ENCODE measurements around the gene GLP2R. TPM values are rescaled to one million over a fixed set of nuclear protein-coding genes. Genes with fewer than 3 reads are reported as not detected.

GLP2R gene
- total and polyA plus RNA-seq, 11 donors, result 0.05 to 0.91 (median 0.15) TPM; not detected in 3

DNA sequence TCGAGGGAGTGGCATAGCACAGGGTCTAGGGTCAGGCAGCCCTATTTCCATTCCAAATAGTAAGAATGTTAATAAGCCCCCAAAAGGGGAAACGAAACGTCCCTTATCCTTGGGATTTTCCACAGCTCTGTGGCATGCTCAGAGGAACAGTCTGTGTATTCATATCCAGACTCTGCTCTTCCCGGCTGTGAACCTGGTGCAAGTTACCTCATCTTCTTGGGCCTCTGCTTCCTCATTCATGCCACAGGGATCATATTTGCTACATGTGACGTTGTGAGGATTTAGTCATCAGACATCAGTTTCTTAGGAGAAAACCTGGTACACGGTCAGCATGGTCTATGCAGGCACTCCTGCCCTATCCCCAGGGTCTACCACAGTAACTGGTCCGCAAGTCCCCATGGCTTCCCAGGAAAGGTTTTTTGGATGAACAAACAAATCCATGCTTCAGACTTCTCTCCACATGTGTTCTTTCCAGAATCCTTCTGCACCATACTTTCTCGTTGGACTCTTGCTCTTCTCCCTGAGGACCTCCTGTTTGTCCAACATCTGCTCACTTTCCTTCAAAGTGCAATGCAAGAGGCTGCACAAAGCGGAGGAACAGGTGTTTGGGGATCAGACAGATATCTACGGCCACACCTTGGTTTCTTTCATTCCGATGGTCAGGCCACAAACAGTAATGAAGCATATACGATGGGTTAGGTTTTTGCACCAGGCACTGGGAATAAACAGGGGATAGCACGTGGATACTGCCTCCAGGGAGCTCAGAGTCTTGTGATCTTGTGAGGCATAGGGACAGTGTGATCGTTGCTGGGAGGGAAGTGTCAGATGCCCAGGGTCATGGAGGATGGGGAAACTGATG, 17.7 kb downstream of the GLP2R start:
- DNase-seq (no peak), ATAC-seq (peak in 1 of 4 donors; percentile 28)
- H3K4me1 ChIP-seq, result peaks cover 0 to 26% (median 13%) of the 10 kb centered on the region in 12 donors
- H3K27me3 ChIP-seq, result no peaks in the 10 kb centered on the region
- intact Hi-C loops (cut with DNase I), result no loop called here
- peak overlapping the region in 2 of 12 donors; percentile 67 to 87 for H3K27ac ChIP-seq
- H3K36me3 ChIP-seq, result no peaks in the 10 kb centered on the region
- TF ChIP-seq, protein P1, sequence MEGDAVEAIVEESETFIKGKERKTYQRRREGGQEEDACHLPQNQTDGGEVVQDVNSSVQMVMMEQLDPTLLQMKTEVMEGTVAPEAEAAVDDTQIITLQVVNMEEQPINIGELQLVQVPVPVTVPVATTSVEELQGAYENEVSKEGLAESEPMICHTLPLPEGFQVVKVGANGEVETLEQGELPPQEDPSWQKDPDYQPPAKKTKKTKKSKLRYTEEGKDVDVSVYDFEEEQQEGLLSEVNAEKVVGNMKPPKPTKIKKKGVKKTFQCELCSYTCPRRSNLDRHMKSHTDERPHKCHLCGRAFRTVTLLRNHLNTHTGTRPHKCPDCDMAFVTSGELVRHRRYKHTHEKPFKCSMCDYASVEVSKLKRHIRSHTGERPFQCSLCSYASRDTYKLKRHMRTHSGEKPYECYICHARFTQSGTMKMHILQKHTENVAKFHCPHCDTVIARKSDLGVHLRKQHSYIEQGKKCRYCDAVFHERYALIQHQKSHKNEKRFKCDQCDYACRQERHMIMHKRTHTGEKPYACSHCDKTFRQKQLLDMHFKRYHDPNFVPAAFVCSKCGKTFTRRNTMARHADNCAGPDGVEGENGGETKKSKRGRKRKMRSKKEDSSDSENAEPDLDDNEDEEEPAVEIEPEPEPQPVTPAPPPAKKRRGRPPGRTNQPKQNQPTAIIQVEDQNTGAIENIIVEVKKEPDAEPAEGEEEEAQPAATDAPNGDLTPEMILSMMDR (IDR thresholded peaks at IDR 0.05), result no peak
- TF ChIP-seq POLR2A (IDR thresholded peaks at IDR 0.05), result no peak
- 75 to 83% (median 81%) methylated on average over 14 of the region's 14 CpGs for WGBS, 4 donors
- H3K9me3 ChIP-seq, result no peaks in the 10 kb centered on the region
- no peak overlapping the region for H3K4me3 ChIP-seq

DNA sequence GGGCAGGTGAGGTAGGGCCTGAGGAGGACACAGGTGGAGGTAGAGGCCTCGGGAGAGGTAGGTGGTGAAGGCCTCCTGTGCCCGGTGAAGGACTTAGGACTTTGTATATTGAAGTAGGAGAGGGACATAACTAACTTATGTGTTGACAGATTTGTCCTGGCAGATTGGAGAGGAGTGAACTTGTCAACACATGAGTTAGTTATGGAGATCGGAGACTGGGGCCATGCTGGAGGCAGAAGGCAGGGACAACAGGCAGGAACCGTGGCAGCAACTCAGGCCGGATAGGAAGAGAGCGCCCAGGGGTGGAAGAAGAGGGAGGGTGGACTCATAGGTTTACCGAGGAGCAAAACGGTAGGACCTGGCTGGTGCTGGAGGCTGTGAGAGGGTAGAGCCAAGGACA, 18.4 kb downstream of the GLP2R start:
- DNase-seq (no peak), ATAC-seq (peak; percentile 22 to 45 (median 29))
- H3K4me1 ChIP-seq, result peaks cover 0 to 26% (median 11%) of the 10 kb centered on the region in 12 donors
- 45 to 67% (median 62%) methylated on average over 8 of the region's 8 CpGs for WGBS, 4 donors
- intact Hi-C loops (cut with DNase I), result no loop called here
- no peak overlapping the region for H3K4me3 ChIP-seq
- no peak for TF ChIP-seq POLR2A (IDR thresholded peaks at IDR 0.05)
- TF ChIP-seq, protein P1 (IDR thresholded peaks at IDR 0.05), result no peak
- no peaks in the 10 kb centered on the region for H3K27me3 ChIP-seq
- no peaks in the 10 kb centered on the region for H3K9me3 ChIP-seq
- no peak overlapping the region for H3K27ac ChIP-seq
- H3K36me3 ChIP-seq, result no peaks in the 10 kb centered on the region

DNA sequence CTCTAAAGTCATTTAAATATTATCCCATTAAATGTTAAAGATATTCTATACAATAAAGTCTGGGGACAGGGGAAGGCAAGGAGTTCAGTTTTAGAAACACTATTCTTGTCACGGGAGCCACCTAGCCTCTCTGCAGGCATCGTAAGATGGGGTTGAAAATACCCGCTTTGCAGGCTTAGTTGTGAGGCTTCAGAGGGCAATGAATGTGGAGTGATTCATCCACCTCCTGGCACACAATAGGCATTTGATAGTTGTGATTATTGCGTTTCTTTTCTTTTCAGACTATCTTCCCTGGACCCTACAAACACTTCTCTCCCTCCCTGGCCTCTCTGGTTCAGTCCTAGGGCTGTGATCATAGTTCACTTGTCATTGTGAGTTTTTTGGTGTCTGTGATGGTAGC, 19.6 kb downstream of the GLP2R start:
- WGBS, 4 donors, result 86 to 92% (median 90%) methylated on average over 4 of the region's 4 CpGs
- intact Hi-C loops (cut with DNase I), result no loop called here
- DNase-seq, result no peak
- no peak for TF ChIP-seq POLR2A (IDR thresholded peaks at IDR 0.05)
- TF ChIP-seq, protein P1 (IDR thresholded peaks at IDR 0.05), result no peak
- no peaks in the 10 kb centered on the region for H3K9me3 ChIP-seq
- H3K36me3 ChIP-seq, result no peaks in the 10 kb centered on the region
- no peak for ATAC-seq
- H3K27ac ChIP-seq, result no peak overlapping the region
- H3K27me3 ChIP-seq, result no peaks in the 10 kb centered on the region
- peaks cover 0 to 26% (median 11%) of the 10 kb centered on the region in 12 donors for H3K4me1 ChIP-seq
- no peak overlapping the region for H3K4me3 ChIP-seq

DNA sequence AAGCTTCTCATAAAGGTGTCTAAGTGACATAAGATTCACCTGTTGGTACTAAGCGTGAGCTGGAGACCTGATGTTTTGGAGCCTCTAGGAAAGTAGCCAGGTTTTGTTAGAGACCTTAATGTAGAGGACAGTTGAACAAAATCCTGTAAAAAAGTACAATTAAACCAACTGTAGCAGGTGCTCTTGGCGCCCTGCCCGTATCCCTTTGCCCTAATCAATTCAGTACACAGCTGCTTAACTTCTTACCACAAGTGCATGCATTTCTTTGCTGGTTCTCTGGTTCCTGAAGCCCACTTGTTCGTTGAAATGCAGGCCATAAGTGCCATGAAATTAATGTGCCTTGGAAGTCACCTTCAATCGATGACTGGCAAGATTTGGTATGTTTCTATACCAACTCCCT, 24.4 kb downstream of the GLP2R start:
- DNase-seq (no peak), ATAC-seq (no peak)
- WGBS, 4 donors, result 88 to 91% (median 90%) methylated on average over 5 of the region's 5 CpGs
- H3K4me1 ChIP-seq, result no peaks in the 10 kb centered on the region
- TF ChIP-seq POLR2A (IDR thresholded peaks at IDR 0.05), result no peak
- TF ChIP-seq, protein P1 (IDR thresholded peaks at IDR 0.05), result no peak
- no peaks in the 10 kb centered on the region for H3K36me3 ChIP-seq
- no peaks in the 10 kb centered on the region for H3K27me3 ChIP-seq
- no peak overlapping the region for H3K4me3 ChIP-seq
- no peak overlapping the region for H3K27ac ChIP-seq
- intact Hi-C loops (cut with DNase I), result no loop called here
- H3K9me3 ChIP-seq, result no peaks in the 10 kb centered on the region

Measured in heart left ventricle (tissue), 16 donors.